HG02798 (cell line): ENCODE data around the gene TBC1D9.

Experiments used
- ATAC-seq: cut with Tn5 transposase; IDR thresholded peaks from one replicate; pipeline ENCODE4 v1.9.1; 2021; ENCODE audit warnings: mild to moderate bottlenecking; ENCODE audit not compliant: unreplicated experiment, poor library complexity

Gene TBC1D9

DNA sequence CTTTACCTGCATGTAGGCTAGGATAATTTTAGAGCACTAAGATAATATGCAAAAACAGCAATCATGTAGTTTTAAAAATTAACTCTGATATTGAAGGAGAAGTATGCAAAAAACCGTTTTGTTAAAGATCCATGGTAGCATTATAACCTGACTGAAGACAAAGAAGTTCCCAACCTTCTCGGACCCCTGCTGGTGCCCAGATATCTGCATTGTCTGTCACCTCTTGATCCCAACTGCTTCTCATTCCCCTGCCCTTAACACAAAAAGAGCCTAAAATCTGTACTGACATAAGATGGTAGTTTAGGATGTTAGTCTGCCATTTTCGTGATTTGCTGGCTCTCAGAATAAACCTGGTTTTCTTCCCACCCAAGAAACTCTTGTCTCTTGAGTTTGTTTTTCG, 125.9 kb downstream of the TBC1D9 start:
- no peak for ATAC-seq

DNA sequence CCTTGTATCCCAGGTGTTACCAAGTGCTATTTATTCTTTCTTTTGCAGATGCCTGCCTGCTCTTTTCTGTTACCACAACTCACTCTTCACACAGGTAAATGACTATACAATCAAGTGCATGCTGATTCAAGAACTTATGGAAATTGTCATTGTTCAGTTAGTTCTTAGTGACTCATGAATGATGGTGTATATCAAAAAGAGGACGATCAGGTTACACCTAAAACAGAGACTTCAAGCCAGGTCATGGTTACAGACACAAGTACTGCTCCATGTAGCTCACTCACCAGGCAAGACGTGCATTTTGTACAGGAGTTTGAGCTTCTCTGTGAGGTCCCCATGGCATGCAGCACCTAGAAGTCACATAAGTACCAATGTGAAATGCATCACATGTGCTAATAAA, 128.2 kb downstream of the TBC1D9 start:
- ATAC-seq, result no peak

DNA sequence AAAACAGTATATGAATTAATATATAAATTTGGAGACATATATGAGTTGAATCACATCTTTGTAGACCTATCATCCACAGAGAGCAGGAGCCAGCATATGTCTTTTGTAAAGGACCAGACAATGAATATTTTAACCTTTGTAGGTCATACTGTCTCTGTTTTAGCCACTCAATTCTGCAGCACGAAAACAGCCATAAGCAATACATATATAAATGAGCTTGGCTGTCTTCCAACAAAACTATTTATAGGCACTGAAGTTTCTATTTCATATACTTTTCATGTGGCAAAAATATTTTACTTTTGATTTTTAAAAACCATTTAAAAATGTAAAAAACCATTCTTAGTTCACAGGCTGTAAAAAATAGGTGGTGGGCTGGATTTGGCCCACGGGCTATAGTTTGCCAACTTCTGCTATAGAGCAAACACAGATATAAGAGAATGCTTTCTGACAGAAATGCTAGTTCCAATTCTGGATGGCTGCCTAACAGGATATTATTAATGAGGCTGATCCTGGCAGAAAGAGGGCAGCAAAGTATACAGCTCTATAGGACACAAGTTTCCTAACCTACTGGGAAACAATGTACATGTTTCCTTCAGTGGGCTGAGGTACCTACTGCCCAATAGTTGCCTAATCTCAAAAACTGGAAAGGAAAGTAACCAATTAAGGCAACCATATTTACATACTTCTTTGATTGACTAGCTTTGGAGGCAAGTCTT, 129.4 kb downstream of the TBC1D9 start:
- ATAC-seq, result no peak

DNA sequence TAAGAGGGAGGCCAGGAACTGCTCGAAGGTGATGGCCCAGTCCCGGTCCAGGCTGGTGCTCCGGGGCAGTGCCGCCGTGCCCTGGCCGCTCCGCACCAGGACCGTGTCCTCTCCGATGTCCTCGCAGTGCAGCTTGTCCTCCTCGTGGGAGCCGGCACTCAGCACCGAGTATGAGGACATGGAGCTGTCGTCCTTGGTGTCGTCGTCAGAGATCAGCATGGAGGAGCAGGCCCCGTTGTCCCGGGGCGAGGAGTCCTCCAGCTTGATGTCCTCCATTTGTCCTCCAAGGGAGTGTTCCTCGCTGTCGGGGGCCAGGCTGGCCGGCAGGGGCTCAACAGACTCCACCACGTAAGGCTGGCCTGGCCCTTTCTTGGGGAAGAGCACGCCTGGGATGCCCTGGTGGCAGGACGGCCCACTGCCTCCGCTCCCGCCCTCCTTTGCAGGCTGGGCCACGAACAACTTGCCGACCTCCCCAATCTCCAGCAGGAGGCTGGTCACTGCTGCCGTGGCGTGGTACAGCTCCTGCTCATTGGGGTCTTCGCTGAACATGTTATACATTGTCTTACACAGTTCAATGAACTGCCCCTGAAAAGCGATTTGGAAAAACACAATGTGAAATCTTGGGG, 133.7 kb downstream of the TBC1D9 start:
- no peak for ATAC-seq

DNA sequence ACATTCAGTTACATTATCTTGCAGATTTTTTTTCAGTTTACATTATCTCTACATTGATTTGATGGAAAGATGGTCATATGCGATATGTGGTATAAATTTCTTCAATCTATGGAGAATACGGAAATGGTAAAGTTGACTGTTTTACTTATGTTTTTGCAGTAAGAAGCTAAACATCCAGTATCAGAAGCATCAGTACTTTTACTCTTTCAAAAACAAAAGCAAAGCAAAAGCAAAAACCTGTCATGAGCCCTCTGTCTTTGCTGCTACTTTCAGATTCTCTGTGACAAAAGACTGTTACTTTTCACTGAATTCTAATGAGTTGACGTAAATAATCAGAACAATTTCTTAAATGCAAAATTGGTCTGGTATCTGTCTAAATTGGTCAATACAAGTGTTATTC, 135.0 kb downstream of the TBC1D9 start:
- ATAC-seq, result no peak

DNA sequence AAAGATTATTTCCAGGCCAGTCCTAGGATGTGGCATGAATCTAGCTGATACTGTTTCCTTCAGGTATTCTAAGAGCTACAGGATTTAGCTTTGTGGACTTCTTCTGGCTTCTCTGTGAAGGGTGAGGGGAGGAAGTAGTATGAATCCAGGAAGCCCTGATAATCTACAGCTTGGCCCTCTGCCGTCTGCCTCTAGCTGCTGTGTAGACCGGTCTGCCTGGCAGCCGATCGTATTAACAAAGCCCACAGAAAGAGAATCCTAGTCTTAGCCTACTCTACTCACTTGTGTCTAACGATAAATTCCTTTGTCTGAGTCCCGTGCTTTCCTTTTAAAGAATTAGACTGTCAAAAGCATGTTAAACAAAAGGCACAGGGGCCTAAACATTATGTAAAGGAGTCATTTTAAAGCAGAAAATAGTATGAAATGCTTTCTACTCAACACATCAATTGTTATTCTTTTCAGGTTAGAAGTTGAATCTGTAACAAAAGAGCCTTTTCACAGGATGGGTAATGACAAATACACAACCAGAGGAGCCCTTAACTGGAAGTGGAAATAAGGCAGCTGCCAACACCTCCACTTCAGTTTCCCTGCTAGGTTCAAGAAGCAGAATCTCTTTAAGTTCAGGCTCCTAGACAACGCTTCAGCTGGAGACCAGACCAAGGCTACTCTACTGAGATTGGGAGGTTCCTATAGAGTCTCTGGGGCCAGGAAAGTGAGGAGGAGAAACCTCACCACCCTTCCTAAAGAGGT, 138.5 kb downstream of the TBC1D9 start:
- ATAC-seq, result no peak

DNA sequence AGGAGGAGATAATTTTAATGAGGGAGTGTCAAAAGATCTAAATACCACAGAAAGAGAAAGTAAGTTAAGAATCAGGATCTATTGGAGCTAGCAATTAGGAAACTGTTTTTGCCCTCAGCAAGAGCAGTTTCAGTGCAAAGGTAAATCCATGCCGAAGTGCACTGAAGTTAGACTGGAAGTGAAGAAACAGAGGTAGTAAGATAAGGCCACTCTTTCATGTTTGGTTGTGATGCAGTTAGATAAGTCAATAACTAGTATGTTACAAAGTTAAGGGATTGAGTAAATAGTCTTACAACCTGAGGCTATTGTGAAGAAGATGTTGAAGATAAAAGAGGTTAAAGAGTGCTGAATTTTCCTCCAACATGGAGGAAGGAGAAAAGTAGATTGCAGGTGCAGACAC, 140.7 kb downstream of the TBC1D9 start:
- ATAC-seq, result no peak

DNA sequence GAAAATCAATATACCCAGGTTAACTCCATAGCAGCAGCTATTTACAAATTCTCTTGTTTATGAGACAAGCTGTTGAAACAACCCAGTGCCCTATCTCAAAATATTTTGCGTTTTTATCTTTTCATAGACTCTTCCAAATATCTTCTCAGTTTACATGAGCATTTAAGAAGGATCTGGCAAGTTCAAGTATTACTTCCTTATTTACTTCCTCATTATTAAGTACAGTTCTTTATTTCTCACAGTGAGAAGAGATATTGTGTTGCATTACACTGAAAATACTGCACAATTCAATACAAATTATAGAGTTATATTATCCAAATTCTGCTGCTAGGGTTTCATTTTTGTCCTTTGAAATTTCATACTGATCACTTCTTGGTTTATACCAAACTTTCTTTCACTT, 143.8 kb downstream of the TBC1D9 start:
- ATAC-seq, result no peak

DNA sequence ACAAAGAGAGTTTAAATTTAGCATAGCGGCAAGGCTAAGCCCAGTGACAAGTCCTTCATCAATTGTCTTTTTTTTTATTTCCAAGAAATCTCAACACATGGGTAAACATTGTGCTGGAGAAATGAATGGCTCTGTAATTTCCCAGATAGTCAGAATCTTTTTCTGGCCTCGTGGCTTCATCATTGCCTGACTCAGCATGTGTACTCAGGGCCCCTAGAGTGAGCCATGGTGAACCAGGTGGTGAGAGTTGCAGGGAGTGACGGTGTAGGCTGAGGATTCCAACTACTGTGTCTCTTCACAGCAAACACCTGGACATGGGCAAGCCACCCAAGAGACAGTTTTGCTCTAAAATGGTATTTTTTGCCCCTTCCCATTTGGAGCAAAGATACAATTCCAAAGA, 144.3 kb downstream of the TBC1D9 start:
- ATAC-seq, result no peak

DNA sequence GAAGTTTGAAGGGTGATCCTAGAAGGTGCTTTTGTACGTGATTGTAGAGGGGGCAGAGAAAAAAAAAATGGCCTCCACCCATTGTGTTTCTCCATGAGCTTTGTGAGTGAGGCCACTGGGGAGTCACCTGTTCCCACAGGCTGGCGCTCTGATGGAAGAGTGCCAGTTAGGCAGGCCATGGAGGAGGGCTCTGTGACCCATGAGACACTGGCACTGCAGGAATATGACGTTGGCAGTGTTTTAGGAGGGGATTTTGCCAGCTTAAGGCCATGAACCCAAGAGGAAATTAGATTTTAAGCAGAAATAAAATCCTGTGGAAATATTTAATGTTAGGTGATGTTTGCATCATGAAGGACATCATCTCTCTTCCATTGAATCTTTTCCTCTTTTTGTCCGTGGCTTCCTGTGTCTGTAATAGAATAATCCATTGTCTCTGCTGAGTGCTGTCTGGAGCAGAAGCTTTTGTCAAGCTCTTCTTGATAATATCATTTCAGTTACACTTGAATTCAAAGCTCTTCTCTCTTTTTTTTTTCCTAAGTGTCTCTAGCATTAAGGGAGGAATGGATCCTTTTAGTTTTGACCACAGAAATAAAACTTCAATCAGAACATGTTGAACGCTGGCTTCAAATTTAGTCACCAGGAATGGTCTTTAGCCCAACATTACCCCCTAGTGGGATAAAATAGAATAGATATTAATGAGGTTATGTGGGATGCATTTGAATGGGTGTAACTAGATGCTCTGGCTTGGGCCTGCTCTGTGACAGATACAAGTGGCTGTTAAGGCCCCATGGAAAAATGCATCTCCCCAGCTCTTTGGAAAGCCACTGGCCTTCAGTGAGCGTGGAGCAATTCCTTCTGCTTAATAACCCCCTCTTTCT, 146.4 kb downstream of the TBC1D9 start:
- ATAC-seq, result peak; percentile 86

DNA sequence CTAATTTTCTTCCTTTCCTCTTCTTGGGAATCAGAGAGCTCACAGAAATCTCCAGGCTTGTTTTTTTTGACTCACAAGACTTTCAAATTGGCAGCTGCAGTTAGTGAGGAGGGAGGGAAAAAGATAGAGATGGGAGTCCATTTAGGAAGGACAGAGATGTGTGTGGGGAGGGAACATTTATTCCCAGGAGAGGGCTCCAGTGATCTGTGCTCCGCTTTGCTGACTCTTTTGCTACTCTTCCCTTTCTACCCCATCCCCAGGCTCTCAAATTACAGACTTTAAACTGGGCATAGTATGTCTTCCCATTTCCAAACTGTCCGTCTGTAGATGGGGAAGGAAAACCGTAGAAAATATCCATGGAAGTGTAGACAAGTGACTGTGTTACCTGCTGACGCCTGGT, 148.3 kb downstream of the TBC1D9 start:
- no peak for ATAC-seq

DNA sequence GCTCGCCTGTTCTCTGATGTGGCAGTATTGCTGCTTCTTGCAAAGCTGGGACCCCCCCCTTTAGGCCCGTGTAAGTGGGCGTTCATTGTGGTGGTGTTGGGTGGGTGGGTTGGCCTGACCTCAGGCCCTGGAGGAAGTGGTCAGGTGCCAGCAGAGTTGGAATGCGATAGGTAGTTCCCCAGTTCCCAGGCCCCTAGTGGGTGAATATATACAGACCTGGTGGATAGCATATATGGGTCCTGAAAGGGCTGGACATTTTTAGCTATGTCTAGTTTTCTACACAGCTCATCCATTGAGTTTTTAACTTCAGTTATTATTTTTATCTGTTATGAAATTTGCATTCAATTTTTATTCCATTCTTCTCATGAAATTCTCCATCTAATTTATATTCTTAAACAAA, 151.6 kb downstream of the TBC1D9 start:
- ATAC-seq, result no peak

DNA sequence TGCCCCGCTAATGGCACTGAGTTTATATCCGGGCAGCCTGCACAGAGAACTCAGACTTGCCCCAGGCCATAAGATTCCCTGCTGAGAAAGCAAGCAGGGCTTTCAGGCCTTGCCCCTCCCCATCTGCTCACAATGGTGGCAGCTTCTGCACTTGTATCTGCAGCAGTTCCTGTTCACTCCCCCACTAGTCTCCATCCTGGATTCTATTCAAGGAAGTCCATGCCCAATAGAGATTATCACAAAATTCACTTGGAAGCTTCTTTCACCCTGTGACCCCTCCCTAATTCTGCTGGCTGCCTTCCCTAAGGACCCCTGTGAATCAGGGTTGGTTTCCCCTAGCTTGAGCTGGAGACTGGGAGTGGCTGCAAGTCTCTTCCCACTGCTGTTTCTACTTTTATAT, 152.9 kb downstream of the TBC1D9 start:
- no peak for ATAC-seq

DNA sequence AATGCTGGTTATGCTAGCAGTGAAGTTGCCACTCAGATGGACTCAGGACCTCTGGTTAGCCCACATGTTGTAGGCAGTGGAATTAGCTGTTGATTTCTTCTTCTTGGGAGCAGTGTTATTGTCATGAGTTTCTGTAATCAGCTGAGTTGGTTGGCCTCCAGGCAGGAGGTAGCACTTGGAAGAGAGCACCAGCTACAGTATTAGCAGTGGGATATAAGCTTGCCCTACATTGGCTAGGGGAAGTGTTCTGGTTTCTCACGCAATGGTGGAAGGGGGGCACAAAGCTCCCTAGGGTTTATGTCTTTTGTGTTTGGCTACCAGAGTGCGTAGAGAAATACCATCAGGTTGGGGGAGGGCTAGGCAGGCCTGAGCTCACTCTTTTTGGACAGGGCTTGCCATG, 153.5 kb downstream of the TBC1D9 start:
- ATAC-seq, result no peak

DNA sequence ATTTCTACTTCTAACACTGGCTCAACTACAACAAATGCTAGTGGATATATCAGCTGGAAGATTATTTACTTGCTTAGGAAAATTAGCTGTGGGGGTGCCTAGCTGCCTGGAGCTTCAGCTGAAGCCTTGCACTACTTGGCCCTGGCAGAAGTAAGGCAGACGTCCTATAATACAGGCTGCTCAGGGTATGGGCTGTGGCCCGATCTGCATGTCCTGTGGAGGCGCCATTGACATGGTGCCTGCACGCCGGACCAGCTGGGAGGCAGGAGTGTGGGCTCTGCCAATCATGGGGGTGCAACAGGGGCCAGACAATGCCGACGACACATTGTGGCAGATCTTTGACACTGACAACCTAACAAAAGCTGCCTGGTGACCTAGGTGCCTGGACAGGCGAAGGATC, 155.8 kb downstream of the TBC1D9 start:
- ATAC-seq, result no peak

DNA sequence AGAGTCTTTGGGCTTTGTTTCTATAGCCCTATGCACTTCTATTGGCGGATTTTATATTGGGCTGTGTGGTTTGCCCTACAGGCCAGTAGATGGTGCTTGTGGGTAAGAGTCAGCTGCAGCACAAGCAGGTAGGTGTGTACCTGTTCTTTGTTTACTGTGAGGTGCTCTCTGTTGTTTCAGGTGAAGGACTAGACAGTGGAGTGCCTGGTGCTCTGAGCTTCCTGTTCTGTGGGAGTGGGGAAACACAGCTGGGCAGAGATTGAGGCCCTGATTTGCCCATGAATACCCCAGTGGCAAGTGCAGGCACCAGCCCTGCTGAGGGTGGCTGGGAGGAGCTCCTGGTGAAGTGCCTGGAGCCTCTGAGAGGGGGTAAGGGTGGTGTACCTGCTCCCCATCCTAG, 161.1 kb downstream of the TBC1D9 start:
- peak; percentile 55 for ATAC-seq

DNA sequence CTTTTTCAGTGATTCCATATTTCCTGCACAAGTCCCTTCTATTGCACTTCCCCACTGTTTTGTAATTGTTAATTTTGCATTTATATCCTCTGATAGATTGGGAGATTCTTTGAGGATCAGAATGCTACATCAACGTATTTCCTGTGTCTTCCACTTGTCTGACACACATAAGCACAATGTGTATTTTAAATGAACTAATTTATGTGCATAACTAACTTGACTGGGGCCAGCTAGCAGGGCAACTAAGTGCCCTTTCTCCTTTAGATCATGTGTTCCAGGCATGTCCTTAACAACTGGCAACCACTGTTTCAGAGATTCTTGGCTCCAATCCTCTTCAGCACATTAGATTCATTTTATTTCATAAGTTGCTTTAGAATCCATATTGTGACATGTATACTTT, 171.7 kb downstream of the TBC1D9 start:
- ATAC-seq, result no peak

DNA sequence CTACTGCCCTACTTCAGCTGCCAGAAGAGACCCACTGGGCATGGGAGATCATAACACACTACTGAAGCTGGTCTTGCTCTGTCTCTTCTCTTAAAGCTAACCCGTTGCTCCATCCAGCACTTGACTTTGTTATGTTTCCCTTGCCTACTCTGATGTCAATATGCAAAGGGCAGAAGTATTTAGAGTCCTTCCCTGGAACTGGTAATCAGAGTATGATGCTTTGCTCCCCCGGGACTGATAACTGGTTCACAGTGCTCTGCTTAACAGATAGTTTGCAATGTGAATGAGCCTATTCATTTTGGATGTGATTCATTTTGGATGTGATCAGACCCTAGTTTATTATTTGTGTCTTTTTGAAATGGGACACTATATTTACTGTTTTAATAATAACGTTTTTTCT, 175.1 kb downstream of the TBC1D9 start:
- ATAC-seq, result no peak

DNA sequence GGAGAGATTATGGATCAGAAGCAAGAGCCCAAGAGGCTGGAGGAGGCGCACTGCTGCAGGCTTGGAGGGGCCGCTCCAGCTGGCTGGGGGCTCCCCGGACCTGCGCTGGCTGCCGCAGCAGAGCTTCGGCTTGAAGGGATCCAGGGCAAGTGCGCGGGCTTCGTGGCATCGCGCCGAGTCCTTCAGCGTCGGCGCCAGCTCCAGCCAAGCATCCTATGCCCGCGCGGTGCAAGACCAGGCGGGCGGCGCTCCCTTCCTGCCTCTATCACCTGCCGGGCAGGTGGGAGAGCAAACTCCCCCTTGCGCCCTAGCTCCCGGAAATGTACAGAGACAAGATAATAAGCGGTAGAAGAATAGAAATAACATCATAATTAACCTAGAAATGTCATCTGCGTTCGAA, 176.9 kb downstream of the TBC1D9 start:
- no peak for ATAC-seq

DNA sequence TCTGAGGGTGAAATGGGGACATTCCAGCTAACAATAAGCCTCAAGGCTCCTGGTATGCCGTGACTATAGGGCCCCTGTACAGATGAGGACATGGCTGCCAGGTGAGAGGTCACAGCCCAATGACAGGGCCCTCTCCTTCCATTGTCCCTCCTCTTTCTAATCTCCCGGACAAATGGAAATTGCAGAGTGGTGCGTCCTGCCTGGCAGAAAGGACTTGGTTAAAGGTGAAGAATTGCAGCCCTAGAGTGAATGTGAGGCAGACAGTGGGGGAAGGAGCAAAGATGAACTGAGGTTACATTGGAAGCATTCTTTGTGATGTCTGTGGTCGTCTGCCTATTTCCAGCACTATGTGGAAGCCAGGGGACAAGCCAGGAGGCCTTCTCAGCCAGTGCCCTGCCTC, 180.7 kb downstream of the TBC1D9 start:
- no peak for ATAC-seq

DNA sequence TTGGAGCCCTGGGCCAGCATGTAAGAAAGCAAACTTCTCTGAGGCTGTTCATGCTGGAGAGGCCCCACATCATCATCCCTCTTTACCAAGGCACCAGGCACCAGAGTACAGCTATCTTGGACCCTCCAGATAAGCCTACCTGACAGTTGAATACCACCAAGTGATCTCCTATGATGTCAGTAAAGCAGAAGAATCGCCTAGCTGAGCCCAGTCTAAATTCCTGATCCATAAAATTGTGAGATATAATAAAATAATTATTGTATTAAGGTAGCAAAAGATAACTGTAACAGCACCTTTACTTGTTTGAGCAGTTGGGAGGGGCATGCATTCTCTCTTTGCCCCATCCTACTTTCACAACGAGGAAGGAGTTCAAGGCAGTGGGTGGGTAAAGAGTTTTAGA, 184.6 kb downstream of the TBC1D9 start:
- no peak for ATAC-seq
